Activated CD8-positive, alpha-beta memory T cell treated with anti-CD3 and anti-CD28 coated beads for 24 hours (primary cell): ENCODE results near the gene CISTR.
A peak's percentile ranks its signal among the peaks of the same experiment; 100 is the strongest.
"Not testable (repeated sequence)": the region's sequence is repeated elsewhere in the genome, so short reads cannot be mapped to it uniquely, and the experiment has no call there.

Source experiments
- DNase-seq: peaks from one replicate; pipeline ENCODE4 v3.0.0-alpha.2; 2020

Gene CISTR

DNA sequence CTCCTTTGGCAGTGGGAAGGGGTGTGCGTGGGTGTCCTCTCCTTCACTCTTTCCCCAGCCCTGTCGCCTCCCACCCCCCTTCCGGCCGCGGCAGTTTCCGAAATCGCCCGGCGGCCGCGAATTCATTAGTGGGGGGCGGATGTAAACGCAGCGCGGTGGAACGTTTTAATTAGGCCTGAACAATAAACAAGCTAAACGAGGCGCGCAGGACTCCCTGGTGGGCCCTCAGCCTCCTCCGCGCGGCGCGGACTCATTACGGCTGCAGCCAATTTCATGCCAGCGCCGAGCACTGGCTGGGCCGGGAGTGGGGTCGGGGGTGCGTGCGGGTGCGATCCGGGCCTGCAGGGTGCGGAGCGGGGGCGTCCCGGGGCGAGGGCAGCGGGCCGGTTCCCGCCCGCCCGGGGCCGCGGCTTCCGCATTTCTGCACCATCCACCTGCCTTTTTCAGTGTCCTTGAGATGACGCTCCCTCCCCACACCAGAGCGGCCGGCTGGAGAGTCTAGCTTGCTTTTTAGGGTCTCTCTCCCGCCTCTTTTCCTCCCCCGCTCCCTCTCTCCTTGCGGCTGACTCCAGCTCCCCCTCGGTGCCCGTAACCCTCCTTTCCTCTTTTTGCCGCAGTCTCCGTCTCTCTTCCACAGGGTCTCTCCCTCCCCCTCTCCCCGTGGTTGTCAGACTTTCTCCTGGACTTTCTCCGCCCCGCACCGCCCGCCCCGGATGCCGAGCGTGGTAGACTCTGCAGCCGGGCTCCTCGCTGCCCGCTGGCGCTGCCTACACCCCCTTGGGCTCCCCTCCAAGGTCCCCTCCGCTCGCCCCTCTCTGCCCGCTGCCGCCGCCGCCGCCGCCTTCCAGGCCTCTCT lies at the start of gene CISTR:
TSS of gene CISTR (minus strand) at position 644 of the 856 bp plus-strand sequence.
- peak; percentile 74 for DNase-seq

DNA sequence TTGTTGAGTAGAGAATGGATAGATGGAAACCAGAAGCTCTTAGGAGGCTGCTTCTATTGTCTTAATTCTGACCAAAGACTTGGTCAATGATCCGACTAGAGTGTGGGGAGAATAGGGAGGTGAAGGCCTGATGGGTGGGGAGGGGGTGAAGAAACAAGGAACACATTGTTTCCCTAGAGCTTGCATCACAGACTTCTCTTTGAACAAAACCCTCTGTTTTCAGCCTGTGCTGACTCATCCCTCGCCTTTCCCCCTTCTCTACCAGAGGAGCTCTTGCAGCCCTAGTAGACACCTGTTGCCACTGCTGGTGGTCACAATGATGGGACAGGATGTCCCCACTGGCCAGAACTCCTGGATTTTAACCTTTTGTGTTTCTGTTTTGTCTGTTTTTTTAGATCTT lies 46.8 kb upstream of the CISTR start:
- DNase-seq, result no peak

DNA sequence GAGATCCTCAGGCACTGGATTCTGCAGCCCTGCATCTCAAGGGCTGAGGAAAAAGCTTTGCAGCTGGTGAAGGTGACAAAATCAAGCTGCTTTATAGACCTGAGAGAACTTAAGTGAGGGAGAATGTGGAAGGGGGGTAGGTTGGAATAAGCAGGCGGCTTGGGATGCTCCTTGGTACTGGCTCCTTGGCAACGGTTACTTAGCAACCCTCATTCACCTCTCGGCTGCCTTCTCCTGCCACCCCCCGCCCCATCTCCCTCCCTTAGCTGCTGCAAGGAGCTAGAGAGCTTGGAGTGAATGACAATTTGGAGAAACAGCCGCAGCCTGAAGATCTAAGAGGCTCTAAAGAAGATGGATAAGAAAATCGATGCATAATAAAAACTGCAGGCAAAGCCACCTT lies 44.1 kb upstream of the CISTR start:
- no peak for DNase-seq

DNA sequence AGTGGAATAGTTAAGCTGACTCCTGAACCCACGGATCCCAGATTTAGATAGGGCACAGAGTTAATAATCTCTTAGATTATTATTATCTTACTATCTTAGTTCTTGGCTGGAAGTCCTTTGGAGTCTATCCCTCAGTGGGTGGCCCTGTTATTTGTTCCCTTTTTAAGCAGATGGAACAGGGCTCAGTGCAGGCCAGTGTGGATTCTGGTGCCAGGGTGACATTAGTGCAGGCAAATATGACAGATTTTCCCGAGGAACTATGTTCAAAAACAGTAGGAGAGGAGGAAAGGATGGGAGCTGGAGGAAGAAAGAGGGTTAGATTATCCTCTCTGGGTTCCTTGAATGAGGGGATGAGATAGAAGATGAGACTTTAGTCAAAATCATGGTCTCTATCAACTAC lies 41.4 kb upstream of the CISTR start:
- DNase-seq, result no peak

DNA sequence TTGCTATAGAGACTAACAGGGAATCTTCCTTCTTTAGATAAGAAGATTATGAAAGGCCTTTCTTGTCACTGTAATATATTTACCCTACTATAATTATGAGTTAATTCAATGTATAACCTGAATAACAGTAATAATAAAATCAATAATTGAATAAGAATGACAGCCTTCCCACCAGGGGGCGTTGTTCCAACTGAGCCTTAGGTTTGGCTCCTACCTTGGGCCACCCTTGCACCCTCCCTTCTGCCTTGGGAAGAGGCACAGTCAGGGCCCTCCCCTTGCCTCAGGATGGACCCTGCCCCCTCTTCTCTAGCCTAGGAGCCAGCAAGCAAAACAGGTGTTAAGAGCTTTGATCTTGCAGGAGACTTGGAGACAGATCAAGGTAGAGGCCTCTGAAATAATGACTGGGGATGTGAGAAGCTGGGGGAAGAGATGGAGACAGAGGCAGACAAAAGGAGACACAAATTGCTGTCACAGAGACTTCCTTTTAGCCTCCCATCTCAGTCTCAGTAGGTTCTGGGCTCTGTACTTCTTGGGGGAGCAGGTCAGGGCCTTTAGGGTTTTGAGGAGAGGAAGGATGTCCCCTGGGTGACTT lies 40.1 kb upstream of the CISTR start:
- DNase-seq, result peak; percentile 64

DNA sequence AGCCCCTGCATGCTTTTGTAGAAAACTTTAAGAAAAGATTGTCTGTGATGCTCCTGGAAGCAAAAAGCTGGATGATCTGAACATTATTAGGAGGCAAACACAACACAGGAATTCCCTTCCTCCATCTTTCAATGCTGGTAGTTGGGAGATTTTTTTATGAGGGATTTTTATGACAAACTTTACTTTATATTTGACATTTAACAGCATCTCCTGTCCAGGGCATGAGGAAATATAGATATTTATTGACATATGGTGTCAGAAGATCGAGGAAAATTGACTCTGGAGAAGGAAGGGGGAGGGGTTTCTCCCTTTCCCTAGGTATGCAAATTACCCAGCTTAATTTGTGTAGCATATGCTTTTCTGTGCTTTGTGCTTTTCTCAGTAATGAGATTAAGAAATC lies 37.8 kb upstream of the CISTR start:
- no peak for DNase-seq

DNA sequence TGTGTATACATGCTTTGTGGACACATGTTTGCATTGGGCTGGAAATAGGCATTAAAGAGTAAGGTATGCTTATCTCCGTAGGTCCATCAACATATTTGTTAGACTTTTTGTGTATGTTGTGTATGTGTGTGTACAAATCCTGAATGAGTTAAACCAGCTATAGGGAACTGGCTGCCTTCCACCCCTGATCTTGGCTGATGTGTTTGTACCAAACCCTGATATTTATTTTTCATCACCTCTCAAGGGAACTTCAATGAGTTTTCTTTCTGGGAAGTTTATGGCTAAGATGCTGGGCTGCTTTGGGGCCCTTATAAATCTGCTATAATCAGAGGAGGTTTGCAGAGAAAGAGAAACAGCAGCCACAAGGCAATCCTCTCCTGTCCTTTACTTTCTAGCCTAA lies 37.1 kb upstream of the CISTR start:
- DNase-seq, result no peak

DNA sequence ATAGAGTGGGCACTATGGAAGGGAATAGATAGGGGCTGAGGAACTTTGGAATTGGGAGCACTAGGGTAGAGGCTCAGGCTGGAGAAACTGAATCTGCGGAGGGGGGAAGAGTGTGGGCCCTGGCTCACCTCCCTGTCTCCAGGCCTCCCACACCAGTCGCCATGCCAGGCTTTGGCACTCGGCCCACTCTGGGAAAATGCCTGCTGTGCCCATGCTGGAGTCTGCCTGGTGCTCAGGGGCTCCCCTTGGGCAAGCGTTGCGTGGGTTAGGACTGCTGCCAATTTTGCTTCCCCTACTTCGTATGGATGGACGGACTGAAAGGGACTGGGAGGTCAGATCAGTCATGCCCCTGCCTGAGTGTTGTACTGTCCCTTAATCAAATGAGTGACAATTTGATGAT lies 34.6 kb upstream of the CISTR start:
- no peak for DNase-seq

DNA sequence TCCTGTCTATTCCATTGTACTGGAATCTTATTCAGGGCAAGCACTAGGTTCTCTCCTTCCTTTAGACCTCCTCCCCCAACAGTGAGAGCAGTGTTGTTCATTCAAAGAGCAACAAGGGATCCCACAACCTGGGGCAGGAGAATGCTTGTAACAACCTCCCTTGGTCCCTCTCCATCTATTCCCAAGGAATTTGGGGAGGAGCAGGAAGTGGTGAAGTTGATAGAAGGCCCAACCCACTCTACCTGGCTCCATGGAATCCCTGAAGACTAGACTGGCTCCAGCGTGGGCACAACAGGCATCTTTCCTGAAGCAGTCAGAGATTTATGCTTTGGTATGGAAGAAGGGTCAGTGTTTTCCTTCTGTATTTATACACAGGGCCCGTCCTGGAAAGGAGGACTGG lies 33.4 kb upstream of the CISTR start:
- DNase-seq, result no peak

DNA sequence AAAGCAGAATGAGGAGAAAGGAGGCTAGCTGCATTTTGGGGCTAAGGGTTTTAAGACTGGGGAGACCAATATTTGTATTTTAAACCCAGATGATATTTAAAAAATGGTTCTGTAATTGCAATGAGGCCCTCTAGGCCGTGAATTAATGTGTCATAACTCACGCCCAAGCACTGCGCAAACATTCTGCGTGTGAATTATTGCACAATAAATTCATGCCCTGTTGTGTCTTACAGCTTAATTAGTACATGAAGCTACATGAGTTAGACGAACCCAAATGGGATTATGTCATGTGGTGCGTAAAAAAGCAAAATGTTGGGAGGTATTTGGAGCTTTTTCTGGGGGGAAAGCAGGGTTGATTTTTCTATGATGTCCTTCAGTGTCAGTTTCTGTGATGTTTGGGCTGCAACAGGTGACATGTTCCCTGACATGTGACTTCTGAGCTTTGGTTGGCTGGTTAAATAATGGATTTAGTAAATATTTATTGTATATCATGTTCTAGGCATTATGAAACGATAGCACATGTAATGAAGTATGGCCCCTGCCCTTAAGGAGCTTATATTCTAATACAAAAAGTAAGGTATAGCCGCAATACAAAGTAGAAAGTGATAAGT lies 30.4 kb upstream of the CISTR start:
- DNase-seq, result no peak

DNA sequence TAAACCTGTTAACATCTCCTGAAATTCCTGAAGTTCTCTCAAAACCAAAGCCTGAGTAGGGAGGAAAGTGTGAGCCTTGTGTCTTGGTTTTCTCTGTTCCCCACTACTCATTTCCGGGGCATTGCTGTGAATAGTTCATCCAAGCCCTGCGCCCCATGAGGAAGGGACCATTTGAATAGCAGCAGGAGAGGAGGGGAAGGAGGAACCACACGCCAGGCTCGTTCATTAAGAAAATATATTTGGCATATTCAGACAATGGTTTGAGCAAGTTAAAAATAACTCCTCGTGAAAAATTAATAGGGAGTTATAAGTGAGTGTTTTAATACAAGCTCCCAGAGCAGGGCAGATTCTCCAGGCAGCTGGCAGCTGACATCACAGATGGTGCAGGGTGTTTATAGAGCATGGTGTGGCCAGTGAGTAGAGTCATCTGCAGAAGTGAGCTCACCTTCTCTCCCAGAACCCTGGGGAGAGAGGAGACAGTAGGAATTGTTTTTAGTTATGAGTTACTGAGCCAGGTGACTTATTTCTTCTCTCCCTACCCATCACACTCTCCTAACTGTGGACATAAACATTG lies 29.5 kb upstream of the CISTR start:
- DNase-seq, result no peak

DNA sequence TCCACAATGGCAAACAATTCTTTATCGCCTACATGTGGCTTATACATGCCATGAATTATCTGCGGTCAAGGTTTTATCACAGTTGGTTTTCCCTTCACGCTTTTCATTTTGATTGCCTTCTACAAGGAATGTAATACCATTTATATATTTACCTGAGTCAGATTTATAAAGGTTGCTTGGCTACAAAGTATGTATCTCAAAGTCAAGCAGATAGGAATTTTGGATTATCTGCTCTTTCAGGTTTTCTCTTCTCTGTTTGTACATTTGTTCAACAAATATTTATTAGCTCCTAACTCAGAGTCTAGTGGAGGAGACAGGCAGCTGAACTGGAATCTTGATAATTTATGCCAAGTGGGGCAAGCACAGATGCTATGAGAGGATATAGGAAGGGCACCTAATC lies 28.5 kb upstream of the CISTR start:
- no peak for DNase-seq

DNA sequence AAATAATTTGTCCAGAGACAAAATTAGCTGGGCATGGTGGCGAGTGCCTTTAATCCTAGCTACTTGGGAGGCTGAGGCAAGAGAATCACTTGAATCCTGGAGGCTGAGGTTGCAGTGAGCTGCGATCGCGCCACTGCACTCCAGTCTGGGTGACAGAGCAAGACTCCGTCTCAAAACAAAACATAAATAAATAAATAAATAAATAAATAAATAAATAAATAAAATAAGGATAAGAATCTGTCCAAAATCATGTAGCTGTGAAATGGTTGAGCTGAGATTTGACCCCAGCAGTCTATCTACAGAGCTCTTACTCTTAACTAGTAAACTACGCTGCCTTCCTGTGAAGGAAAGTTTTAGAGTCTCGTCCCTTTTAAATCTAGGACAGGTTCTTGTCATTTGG lies 27.9 kb upstream of the CISTR start:
- not testable (repeated sequence) for DNase-seq

DNA sequence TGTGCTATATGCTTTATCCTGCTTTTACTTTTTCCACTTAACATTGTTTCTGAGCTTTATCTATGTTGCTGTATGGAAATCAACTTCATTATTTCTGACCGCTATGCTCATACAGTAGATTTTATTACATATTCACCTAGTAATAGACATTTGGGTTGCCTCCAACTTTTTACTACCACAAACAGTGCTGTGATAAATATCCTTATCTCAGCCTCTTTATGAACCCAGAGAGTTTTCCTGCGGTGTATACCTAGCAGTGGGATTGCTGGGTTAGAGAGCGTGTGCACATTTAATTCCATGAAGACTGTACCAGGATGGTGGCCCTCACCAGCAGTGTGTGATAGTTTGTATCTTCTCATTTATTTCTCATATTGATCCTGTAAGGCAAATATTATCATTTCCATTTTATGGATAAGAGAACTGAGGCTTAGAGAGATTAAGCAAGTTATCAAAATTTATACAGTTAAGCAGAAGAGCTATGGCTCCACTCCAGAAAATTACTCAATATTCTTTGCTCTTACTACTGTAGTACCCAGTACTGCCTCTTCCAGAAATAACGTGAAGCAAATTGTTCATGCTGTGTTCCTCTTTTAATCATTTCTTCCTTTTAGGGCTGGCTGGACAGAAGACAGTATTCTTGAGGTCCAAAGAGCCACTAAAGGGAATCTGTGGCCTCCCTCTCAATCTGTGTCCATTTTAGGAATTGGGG lies 26.3 kb upstream of the CISTR start:
- DNase-seq, result no peak

DNA sequence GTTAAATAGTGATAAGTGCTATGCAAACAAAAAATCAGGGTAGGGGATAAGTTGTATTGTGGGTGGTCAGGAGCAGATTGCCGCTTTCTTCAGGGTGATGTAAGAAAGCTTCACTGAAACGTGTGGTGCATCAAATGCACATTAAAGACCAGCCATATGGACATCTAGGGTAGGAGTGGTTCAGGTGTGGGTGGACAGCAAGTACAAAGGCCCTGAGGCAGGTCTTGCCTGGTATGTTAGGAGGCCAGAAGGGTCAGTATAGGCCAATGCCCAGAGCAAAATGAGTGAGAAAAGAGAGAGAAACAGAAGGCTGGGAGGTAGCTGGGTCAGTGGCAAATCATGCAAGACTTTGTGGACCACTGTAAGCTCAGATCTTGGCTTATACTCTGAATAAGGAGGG lies 25.6 kb upstream of the CISTR start:
- no peak for DNase-seq

DNA sequence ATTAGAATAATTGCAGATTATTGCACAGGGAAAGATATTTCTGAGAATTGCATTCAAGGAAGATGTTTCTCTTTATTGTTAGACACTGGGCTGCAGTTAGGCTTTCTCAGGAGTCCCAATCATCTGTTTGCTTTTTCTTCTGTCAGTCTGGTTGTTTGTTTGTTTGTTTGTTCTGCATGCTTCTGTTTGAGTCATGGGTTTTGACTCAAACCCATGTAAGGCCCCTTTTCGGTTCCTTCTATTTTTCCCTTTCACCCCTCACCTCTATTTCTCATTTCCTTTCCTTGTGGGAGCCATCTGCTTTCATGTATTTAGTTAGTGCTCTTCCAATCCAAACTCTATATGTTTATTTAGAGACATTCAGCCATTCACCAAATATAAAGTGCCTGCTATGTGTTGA lies 25.1 kb upstream of the CISTR start:
- DNase-seq, result no peak

DNA sequence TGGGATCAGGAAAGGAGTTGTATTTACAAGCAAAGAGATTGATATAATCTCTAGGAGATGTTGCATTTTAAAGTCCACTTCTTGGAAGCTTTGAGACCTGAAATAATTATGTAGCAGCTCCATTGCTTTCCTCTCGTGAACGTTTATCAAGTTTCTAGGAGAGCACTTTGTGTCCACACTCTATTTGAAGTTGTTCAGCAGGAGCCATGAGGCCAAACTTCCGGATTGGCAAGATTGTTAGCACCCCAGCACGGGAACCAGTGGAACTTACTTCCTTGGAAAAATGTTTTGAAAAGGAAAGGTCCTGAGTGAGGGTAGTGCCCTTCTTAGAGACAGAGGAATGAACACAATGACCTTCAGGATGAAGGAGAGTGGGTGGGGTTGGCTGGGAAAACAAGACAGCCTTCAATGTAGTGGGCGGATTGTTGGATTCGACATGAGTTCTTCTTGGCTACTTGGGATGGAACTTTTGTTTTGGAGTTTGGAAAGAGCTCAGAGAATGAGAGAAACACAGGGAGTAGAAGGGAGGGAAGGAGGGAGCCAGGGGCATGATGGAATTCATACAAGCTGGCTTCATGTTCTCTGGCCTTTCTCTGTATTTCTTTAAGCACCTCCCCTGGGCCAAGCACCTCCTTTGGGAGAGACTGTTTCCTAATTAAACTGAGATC lies 23.8 kb upstream of the CISTR start:
- no peak for DNase-seq

DNA sequence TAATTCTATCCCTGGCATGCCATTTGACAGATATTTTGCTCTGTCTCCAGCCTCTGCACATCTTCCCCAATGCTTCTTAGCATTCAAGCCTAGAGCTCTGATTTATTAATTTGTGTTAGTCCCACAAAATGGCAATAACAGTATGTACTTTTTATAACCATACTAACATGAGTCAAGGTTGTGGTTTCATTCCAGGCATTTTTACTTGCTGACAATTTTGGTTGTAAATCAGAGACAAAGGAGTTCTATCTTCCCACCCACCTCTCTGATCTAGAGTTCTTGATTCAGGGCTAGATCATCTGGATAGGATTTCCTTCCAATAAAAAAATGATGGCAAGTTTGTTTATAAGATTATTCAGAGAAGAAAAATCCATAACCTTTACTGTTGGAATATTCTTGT lies 18.5 kb upstream of the CISTR start:
- DNase-seq, result no peak

DNA sequence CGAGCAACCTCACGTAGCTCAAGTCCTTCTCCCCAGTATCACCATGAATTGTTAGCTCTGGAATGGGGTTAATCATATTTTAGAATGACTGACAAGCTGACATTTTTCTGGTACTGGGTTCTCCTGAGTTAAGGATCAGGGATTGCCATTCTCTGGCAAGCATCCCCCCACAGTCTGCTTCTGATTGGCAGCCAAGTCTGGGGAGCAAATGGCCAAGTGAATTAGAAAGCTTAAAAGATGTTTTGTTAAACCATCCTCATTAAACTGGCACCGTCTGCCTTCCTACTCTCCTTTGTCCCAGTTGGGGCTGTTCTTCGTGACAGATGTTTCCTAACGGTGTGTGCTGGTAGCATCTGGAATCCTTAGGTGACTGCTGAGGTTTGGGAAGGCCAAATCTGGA lies 17.2 kb upstream of the CISTR start:
- no peak for DNase-seq

DNA sequence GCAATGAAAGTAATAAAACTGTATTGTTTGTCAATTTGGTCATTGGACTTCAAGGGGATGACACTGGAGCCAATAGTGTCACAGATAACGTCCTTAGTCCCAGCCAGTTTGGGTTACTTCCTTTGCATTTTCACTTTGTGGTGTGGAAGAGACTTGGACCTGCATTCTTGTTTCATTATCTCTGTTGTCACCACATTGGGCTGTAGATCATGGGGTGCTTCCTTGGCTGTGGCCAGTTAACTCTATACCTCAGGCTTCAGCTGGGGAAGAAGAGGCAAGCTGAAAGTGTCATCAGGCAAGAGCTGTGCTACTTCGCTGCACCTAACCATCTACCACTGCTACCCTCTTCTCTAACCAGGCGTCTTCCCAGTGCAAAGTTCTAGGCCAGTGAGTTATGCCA lies 15.1 kb upstream of the CISTR start:
- DNase-seq, result no peak

DNA sequence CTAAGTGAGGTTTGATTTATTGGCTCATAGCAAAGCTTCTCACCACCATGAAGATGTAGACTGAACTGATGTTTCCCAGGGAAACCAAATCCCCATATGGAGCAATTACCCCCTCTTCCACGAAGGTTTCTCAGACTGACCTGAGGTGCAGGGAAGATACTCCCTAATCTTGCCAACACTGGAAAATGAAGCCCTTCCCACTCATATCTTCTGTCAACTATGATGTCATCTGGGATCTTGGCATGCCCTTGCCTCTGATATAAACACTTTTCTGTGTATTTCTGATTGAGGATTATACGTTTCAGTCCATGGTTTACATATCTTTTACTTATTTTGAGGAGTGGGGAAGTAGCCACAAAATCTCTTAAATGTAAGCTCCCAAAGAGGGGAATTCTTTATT lies 14.1 kb upstream of the CISTR start:
- DNase-seq, result no peak

DNA sequence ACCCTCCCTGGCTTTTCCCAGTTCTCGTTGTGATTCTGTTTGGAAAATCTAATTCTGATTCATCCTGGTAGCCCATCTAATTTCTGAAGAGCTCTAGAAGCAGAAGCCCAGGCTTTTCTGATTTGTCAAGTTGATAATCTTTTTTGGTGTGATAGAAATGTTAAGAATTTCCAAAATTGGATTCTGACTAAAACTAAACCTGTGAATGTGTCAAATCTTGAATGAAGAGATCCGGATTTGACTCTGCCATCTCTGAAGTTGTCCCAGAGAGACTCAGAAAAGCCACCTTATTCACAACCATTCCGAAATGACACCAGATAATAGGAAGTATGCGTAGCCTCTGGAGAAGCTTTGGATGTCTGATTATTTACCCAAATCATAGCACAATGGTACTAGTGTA lies 12.8 kb upstream of the CISTR start:
- DNase-seq, result no peak

DNA sequence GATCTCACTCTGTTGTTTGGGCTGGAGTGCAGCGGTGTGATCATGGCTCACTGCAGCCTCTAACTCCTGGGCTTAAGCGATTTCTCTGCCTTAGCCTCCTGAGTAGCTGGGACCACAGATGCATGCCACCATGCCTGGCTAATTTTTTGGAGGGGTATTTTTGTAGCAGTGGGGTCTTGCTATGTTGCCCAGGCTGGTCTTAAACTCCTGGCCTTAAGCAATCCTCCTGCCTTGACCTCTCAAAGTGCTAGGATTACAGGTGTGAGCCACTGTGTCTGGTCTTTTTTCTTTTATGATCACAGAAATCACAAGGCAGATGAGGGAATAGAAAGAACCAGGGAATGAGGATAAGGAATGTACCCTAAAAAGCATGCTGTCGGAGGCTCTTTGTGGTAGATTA lies 11.0 kb upstream of the CISTR start:
- not testable (repeated sequence) for DNase-seq
